H1 (cell line): Measurements from ENCODE around the gene DUOXA2. TPM values are rescaled to one million over a fixed set of nuclear protein-coding genes. Genes with fewer than 3 reads are reported as not detected.

Experiments
- CTCF ChIA-PET: fragments of 300-600 bp; sonication (Branson Sonifier 250); formaldehyde crosslinking; loops from one replicate; lab custom pipeline; 2021; ENCODE audit not compliant: partially characterized antibody; lab: Charles Lee
- POLR2A ChIA-PET: fragments of 300-600 bp; sonication (Branson Sonifier 250); formaldehyde crosslinking; loops from one replicate; lab custom pipeline; 2021; ENCODE audit warnings: inconsistent platforms; ENCODE audit not compliant: partially characterized antibody; lab: Charles Lee
- DNase-seq, 2 experiments: peaks; one replicate each; pipeline versions ENCODE4 v3.0.0 to v3.0.0-alpha.2; 2010 to 2022; ENCODE audit warnings: low spot score in 2 of 2, low read depth in 1 of 2, mixed read lengths in 1 of 2
- FAIRE-seq: peaks from 2 replicates; lab custom pipeline; 2011; peaks lifted over from hg19 to GRCh38; lab: Jason Lieb, UNC
- H2AFZ ChIP-seq: 2 replicates; pipeline ENCODE4 v1.8.1; 2012; ENCODE audit warnings: low read length, inconsistent platforms
- H2AK5ac ChIP-seq: 2 replicates; pipeline ENCODE4 v1.6.1; 2013; ENCODE audit warnings: low read depth, low read length
- H2BK120ac ChIP-seq: replicated peaks from 2 replicates; pipeline ENCODE3; 2013; ENCODE audit warnings: low read depth, low read length, inconsistent platforms
- H2BK12ac ChIP-seq: 2 replicates; pipeline ENCODE4 v1.6.1; 2013; ENCODE audit warnings: low read depth, low read length
- H2BK15ac ChIP-seq: 2 replicates; pipeline ENCODE4 v1.6.1; 2013; ENCODE audit warnings: low read length
- H2BK20ac ChIP-seq: 2 replicates; pipeline ENCODE4 v1.6.1; 2013; ENCODE audit warnings: low read length
- H2BK5ac ChIP-seq: 2 replicates; pipeline ENCODE4 v1.6.1; 2013; ENCODE audit warnings: low read depth, low read length
- H3K14ac ChIP-seq: 2 replicates; pipeline ENCODE4 v1.6.1; 2013; ENCODE audit warnings: inconsistent platforms; ENCODE audit not compliant: insufficient read length
- H3K18ac ChIP-seq: 2 replicates; pipeline ENCODE4 v1.6.1; 2013; ENCODE audit warnings: low read length; ENCODE audit errors: extremely low read depth
- H3K23ac ChIP-seq: 2 replicates; pipeline ENCODE4 v1.6.1; 2013; ENCODE audit warnings: inconsistent platforms; ENCODE audit not compliant: insufficient read length
- H3K23me2 ChIP-seq: 2 replicates; pipeline ENCODE4 v1.6.1; 2013; ENCODE audit warnings: low read depth, low read length
- H3K27ac ChIP-seq: 2 replicates; pipeline ENCODE4 v1.6.1; 2011; ENCODE audit warnings: low read depth, low read length, inconsistent platforms
- H3K27me3 ChIP-seq, 4 experiments: replicated peaks in 1 of 4; 1 replicate in 1 of 4; 2 replicates in 3 of 4; pipeline versions ENCODE4 v1.6.1 to v1.8.1; 2011 to 2013; ENCODE audit warnings: low read length in 3 of 4, mild to moderate bottlenecking in 3 of 4, inconsistent platforms in 2 of 4, mixed read lengths in 2 of 4, moderate library complexity in 1 of 4; ENCODE audit not compliant: control insufficient read depth in 3 of 4, insufficient read depth in 3 of 4; ENCODE audit errors: extremely low read depth in 1 of 4
- H3K36me3 ChIP-seq, 4 experiments: 2 replicates each; pipeline versions ENCODE4 v1.6.1 to v1.8.1; 2011 to 2013; ENCODE audit warnings: mild to moderate bottlenecking in 4 of 4, low read length in 3 of 4, moderate library complexity in 2 of 4, control low read depth in 1 of 4, inconsistent platforms in 1 of 4; ENCODE audit not compliant: insufficient read depth in 4 of 4, control insufficient read depth in 2 of 4
- H3K4ac ChIP-seq: replicated peaks from 2 replicates; pipeline ENCODE3; 2013; ENCODE audit warnings: low read length, low read depth, mixed read lengths, inconsistent platforms; ENCODE audit not compliant: insufficient read length
- H3K4me1 ChIP-seq, 4 experiments: replicated peaks in 1 of 4; 1 replicate in 1 of 4; 2 replicates in 3 of 4; pipeline versions ENCODE4 v1.6.1 to v1.8.1; 2011 to 2013; ENCODE audit warnings: low read length in 3 of 4, inconsistent platforms in 2 of 4, mixed read lengths in 1 of 4; ENCODE audit not compliant: insufficient read depth in 4 of 4, control insufficient read depth in 3 of 4
- H3K4me2 ChIP-seq, 2 experiments: 2 replicates each; pipeline versions ENCODE4 v1.6.1 to v1.8.1; 2011 to 2013; ENCODE audit warnings: low read depth in 2 of 2, low read length in 2 of 2, control low read depth in 1 of 2, inconsistent platforms in 1 of 2, mild to moderate bottlenecking in 1 of 2; ENCODE audit not compliant: insufficient read depth in 1 of 2
- H3K4me3 ChIP-seq, 4 experiments: fragments of 200-600, 300-600 bp in 1 of 4; sonication (generic), shearing (Covaris generic), sonication (Bioruptor Twin) in 1 of 4; 2 replicates each; pipeline versions ENCODE4 v1.5.1 to v1.8.1; 2011 to 2016; ENCODE audit warnings: low read length in 4 of 4, low read depth in 3 of 4, control low read depth in 2 of 4, inconsistent platforms in 2 of 4, mild to moderate bottlenecking in 2 of 4, mixed read lengths in 1 of 4, moderate library complexity in 1 of 4; ENCODE audit not compliant: insufficient read depth in 2 of 4; ENCODE audit errors: extremely low read depth in 1 of 4
- H3K56ac ChIP-seq: replicated peaks from 2 replicates; pipeline ENCODE3; 2013; ENCODE audit warnings: low read depth, mild to moderate bottlenecking, mixed read lengths, low read length, inconsistent platforms; ENCODE audit not compliant: insufficient read length
- H3K79me1 ChIP-seq: 2 replicates; pipeline ENCODE4 v1.6.1; 2013; ENCODE audit warnings: low read depth, low read length, control low read depth
- H3K79me2 ChIP-seq, 2 experiments: 2 replicates each; pipeline versions ENCODE4 v1.6.1 to v1.8.1; 2012 to 2013; ENCODE audit warnings: low read length in 2 of 2, mild to moderate bottlenecking in 2 of 2, inconsistent platforms in 1 of 2; ENCODE audit not compliant: insufficient read depth in 2 of 2, control insufficient read depth in 1 of 2
- H3K9ac ChIP-seq, 4 experiments: replicated peaks in 1 of 4; 1 replicate in 1 of 4; 2 replicates in 3 of 4; pipeline versions ENCODE4 v1.6.1 to v1.8.1; 2011 to 2013; ENCODE audit warnings: low read depth in 3 of 4, low read length in 3 of 4, control low read depth in 2 of 4, mild to moderate bottlenecking in 2 of 4, moderate library complexity in 2 of 4, inconsistent platforms in 1 of 4; ENCODE audit errors: extremely low read depth in 1 of 4
- H3K9me3 ChIP-seq, 2 experiments: 2 replicates each; pipeline versions ENCODE4 v1.6.1 to v1.8.1; 2012 to 2013; ENCODE audit warnings: mild to moderate bottlenecking in 2 of 2, moderate library complexity in 2 of 2, control low read depth in 1 of 2, inconsistent platforms in 1 of 2, low read depth in 1 of 2, low read length in 1 of 2, mixed read lengths in 1 of 2; ENCODE audit not compliant: insufficient read depth in 2 of 2
- H4K20me1 ChIP-seq, 2 experiments: replicated peaks in 1 of 2; 2 replicates each; pipeline versions ENCODE3 to v1.8.1; 2011 to 2013; ENCODE audit warnings: inconsistent platforms in 2 of 2, low read length in 2 of 2, mild to moderate bottlenecking in 1 of 2; ENCODE audit not compliant: insufficient read depth in 2 of 2, control insufficient read depth in 1 of 2
- H4K5ac ChIP-seq: 2 replicates; pipeline ENCODE4 v1.6.1; 2013; ENCODE audit warnings: low read length, low read depth, mixed read lengths, inconsistent platforms; ENCODE audit not compliant: insufficient read length
- H4K8ac ChIP-seq: 2 replicates; pipeline ENCODE4 v1.8.0; 2013; ENCODE audit warnings: mild to moderate bottlenecking, moderate library complexity, low read length, inconsistent platforms; ENCODE audit not compliant: insufficient read depth; ENCODE audit errors: extremely low read depth
- H4K91ac ChIP-seq: replicated peaks from 2 replicates; pipeline ENCODE3; 2013; ENCODE audit warnings: low read length, mixed read lengths, inconsistent platforms; ENCODE audit not compliant: insufficient read length
- BACH1 ChIP-seq: IDR thresholded peaks from 2 replicates; pipeline ENCODE4 v1.6.1; 2012; ENCODE audit warnings: low read length, improper control_type of control experiment
- CTBP2 ChIP-seq: IDR thresholded peaks from 2 replicates; pipeline ENCODE4 v1.7.0; 2011; ENCODE audit warnings: borderline replicate concordance, mild to moderate bottlenecking, moderate library complexity, mixed read lengths, low read length; ENCODE audit not compliant: insufficient read depth, insufficient read length
- EZH2 ChIP-seq: fragments of 200-600 bp; sonication (generic); IDR thresholded peaks from 2 replicates; pipeline ENCODE4 v1.7.1; 2012; ENCODE audit warnings: low read depth, mild to moderate bottlenecking, moderate library complexity, low read length, inconsistent platforms; ENCODE audit not compliant: severe bottlenecking
- RNF2 ChIP-seq: fragments of 200-900, 300-1000 bp; sonication (generic); IDR thresholded peaks from 2 replicates; pipeline ENCODE4 v1.7.1; 2016; ENCODE audit warnings: borderline replicate concordance, low read depth, mild to moderate bottlenecking, antibody characterized with exemption, low read length; ENCODE audit not compliant: poor library complexity, severe bottlenecking; ENCODE audit errors: missing control alignments
- SUZ12 ChIP-seq: fragments of 200-600 bp; sonication (generic); IDR thresholded peaks from 2 replicates; pipeline ENCODE4 v1.6.1; 2012; ENCODE audit warnings: mild to moderate bottlenecking, inconsistent platforms, low read length, moderate library complexity, mixed read lengths
- TAF1 ChIP-seq: IDR thresholded peaks from 2 replicates; pipeline ENCODE4 v1.6.1; 2011; ENCODE audit warnings: mild to moderate bottlenecking, low read depth, low read length
- ZNF274 ChIP-seq: IDR thresholded peaks from 2 replicates; pipeline ENCODE4 v1.7.0; 2012; ENCODE audit warnings: low read length, borderline replicate concordance; ENCODE audit errors: extremely low read depth
- WGBS, 2 experiments: shearing (Covaris generic) in 1 of 2; methylation state at CpG; one replicate each; pipeline versions ENCODE4 v1.1.6 to v1.1.7; 2013 to 2015; ENCODE audit warnings: low lambda C conversion rate in 2 of 2, mixed read lengths in 2 of 2, inconsistent platforms in 1 of 2, low coverage in 1 of 2, missing lambda C conversion rate in 1 of 2; ENCODE audit not compliant: insufficient replicate concordance in 2 of 2, insufficient coverage in 1 of 2, insufficient read length in 1 of 2; ENCODE audit errors: extremely low coverage in 1 of 2, missing lambda C conversion rate in 1 of 2; 5-methylcytosine and 5-hydroxymethylcytosine counted together
- polyA plus RNA-seq, 7 experiments: library from polyadenylated mRNA; depleted of rRNA in 3 of 7; stranded (reverse) in 5 of 7; unstranded in 2 of 7; fragments of >200 nt in 5 of 7; fragments of 200-250 nt in 2 of 7; gene quantifications; 1 replicate in 5 of 7; 2 replicates in 1 of 7; 4 replicates in 1 of 7; pipeline versions ENCODE4 v1.2.1 to v1.2.3, GENCODE V29; 2011 to 2013; ENCODE audit warnings: missing spikeins in 2 of 7, mixed read lengths in 2 of 7
- total RNA-seq: library from RNA; stranded (reverse); fragmentation: NEBNext Ultra II Directional; extraction: Animal tissue kit (Norgen Biotek cat#: 25700); gene quantifications from 2 replicates; pipeline ENCODE4 v1.2.1, GENCODE V29; 2021

The DUOXA2 gene
- total and polyA plus RNA-seq, 2 of the 8 experiments (the other 6 are each of a cell fraction or from before 2014, with no cell fraction given): 0.05 TPM; not detected in 1

DNA sequence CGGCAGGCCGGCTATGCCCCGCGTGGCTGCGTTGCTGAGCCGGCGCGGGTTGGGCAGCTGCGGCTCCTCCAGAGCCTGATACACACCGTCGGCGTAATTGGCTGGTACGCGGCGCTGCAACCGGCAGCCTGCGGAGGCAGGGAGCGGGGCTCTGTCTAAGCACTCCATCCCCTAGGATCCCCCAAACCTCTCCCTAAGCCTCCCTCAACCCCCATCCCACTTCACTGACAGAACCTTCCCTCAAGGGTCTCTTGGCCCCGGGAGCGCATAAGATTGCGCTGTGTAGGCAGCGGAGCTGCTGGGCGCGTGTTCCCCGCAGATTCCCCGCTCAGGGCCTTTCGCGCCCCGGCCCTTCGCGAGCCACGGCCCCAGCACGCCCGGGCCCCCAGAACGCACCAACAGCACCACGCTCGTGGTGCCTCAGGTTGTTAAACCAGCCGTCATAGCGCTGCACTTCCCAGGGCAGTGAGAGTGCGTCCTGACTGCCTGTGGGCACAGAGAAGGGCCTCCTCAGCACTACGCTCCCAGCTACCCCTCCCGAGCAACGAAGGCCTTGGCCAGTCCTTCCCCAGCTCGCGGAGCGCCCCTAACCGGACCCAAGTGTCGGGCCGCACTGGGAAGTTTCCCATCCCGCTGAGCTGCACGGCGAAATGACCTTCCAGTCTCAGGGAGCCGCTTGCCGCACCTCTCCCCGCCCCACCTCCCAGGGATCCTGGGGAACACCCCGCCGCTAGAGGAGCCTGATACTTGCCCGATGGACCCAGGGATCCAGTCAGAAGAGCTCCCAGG, 1.3 kb upstream of the DUOXA2 start:
- H4K20me1 ChIP-seq: peaks cover 21 to 46% of the 10 kb centered on the region in 2 experiments
- no peak overlapping the region for H4K91ac ChIP-seq
- peaks cover 82 to 90% (median 88%) of the 10 kb centered on the region in 4 experiments for H3K27me3 ChIP-seq
- ChIA-PET CTCF (interaction anchor here (0.5 to 5.5 kb wide), 11 partner anchors 10 to 496 kb away, joined by 3 to 45 read pairs (median 4); partner anchors contain the start of genes DUOX1 and DUOXA1), POLR2A (no interaction called here)
- H3K23ac ChIP-seq: no peak overlapping the region
- H3K18ac ChIP-seq: peak overlapping the region; percentile 48; the same call in 1 of the 2 replicates
- H3K79me1 ChIP-seq: no peaks in the 10 kb centered on the region
- no peak overlapping the region for H2BK20ac ChIP-seq
- 2% methylated on average over 53 of the region's 58 CpGs; no CpG with 5 or more reads in 1 of the 2 experiments for WGBS, 2 experiments
- H3K9me3 ChIP-seq: no peaks in the 10 kb centered on the region; a peak in 1 of 4 replicates
- DNase-seq (peak in 1 of 2 experiments; percentile 78), FAIRE-seq (no peak)
- H3K4me3 ChIP-seq: peak overlapping the region; percentile 4 to 57 (median 25); a peak in 7 of 8 replicates
- H2BK120ac ChIP-seq: no peak overlapping the region
- H3K79me2 ChIP-seq: no peaks in the 10 kb centered on the region
- peaks cover 0 to 7% (median 0%) of the 10 kb centered on the region in 4 experiments; a peak in 1 of 8 replicates for H3K36me3 ChIP-seq
- peak overlapping the region; percentile 84 to 85 for H3K4me2 ChIP-seq
- H3K14ac ChIP-seq: no peak overlapping the region
- peak; percentile 91 for TF ChIP-seq CTBP2
- peak; percentile 49 for TF ChIP-seq EZH2
- TF ChIP-seq BACH1: no peak
- peak; percentile 10; the same call in 1 of the 2 replicates for TF ChIP-seq SUZ12
- TF ChIP-seq ZNF274: no peak
- peak; percentile 63 for TF ChIP-seq RNF2
- TF ChIP-seq TAF1: no peak
- H2AK5ac ChIP-seq: no peak overlapping the region
- peaks cover 0 to 31% (median 24%) of the 10 kb centered on the region in 4 experiments; a peak in 6 of 7 replicates for H3K4me1 ChIP-seq
- H3K9ac ChIP-seq: no peak overlapping the region
- peak overlapping the region; percentile 74 for H4K8ac ChIP-seq
- no peak overlapping the region for H3K4ac ChIP-seq
- no peak overlapping the region for H2AFZ ChIP-seq
- no peak overlapping the region for H2BK5ac ChIP-seq
- peak overlapping the region; percentile 25 for H3K56ac ChIP-seq
- H2BK12ac ChIP-seq: peak overlapping the region; percentile 75; the same call in 1 of the 2 replicates
- H3K23me2 ChIP-seq: peaks cover 6% of the 10 kb centered on the region; the same call in 1 of the 2 replicates
- H2BK15ac ChIP-seq: 0 out of 2 replicates have a peak overlapping the region, but pooled peaks have one; percentile 29
- H4K5ac ChIP-seq: no peak overlapping the region
- H3K27ac ChIP-seq: no peak overlapping the region
